Measurements from ENCODE around the gene DUSP12.
"Not testable (repeated sequence)": the region's sequence is repeated elsewhere in the genome, so short reads cannot be mapped to it uniquely, and the experiment has no call there.

Gene DUSP12

GRCh38 chr1:161721738-161722343 lies 27.7 kb upstream of the DUSP12 start:
- DNase-seq: peak; percentile 51 to 70

DNA sequence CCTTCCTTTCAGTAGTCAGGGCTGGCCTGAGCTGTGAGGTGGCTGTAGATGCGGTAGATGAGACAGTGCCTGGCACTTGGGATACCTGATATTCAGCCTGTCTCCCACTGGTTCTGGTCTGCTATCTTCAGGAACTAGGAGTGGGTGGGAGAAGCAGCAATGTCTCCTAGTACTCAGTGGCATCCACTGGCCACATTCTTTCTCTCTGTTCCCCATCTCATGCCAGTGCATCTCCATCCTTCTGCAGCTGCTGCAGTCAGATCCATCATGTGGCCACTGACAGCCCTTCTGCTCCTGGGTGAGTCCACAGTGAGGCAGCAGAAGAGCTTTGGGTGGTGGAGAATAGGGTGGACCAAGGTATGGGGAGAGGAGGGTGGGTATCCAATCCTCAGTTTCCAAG lies 27.2 kb upstream of the DUSP12 start:
- TF ChIP-seq GATA1 (IDR thresholded peaks at IDR 0.05; ENCODE audit: low read depth, low read length) (no peak), POLR2A (IDR thresholded peaks at IDR 0.05; ENCODE audit: low read length) (no peak)
- DNase-seq: no peak

More at GRCh38 chr1:161721738-161722343, 27.7 kb upstream of the DUSP12 start:
- TF ChIP-seq GATA1 (IDR thresholded peaks at IDR 0.05; ENCODE audit: low read depth, low read length) (no peak), POLR2A (IDR thresholded peaks at IDR 0.05; ENCODE audit: low read length) (no peak)

DNA sequence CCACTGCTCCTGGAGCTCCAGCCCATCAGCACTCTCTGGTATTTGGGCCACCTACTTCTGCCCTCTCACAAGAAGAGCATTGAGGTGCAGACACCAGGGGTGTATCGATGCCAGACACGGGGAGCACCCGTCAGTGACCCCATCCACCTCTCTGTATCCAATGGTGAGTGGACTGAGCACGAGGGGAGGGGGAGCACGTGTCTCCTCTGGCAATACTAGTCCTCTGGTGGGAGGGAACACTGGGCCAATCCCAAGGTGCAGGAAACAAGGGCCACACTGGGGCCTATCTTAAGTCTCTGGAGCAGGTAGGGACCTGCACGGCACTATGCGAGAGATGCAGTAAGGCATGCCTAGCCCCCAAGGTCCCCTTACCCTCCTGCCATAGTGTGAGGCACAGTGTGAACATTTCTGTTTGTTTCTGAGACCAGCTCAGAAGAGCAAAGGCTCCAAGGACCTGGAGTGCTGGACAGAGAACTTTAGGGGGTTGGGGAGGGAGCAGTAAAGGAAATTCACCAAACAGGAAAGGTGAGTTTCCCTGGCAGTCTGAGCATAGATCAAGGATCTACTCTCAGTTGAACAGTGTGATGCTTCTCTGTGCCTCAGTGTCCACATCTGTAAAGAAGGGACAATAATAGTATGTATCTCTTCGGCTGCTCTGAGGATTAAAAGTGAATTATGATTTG lies 26.0 kb upstream of the DUSP12 start:
- TF ChIP-seq POLR2A (IDR thresholded peaks at IDR 0.05; ENCODE audit: low read length): no peak
- no peak for TF ChIP-seq GATA1 (IDR thresholded peaks at IDR 0.05; ENCODE audit: low read depth, low read length)
- no peak for DNase-seq

DNA sequence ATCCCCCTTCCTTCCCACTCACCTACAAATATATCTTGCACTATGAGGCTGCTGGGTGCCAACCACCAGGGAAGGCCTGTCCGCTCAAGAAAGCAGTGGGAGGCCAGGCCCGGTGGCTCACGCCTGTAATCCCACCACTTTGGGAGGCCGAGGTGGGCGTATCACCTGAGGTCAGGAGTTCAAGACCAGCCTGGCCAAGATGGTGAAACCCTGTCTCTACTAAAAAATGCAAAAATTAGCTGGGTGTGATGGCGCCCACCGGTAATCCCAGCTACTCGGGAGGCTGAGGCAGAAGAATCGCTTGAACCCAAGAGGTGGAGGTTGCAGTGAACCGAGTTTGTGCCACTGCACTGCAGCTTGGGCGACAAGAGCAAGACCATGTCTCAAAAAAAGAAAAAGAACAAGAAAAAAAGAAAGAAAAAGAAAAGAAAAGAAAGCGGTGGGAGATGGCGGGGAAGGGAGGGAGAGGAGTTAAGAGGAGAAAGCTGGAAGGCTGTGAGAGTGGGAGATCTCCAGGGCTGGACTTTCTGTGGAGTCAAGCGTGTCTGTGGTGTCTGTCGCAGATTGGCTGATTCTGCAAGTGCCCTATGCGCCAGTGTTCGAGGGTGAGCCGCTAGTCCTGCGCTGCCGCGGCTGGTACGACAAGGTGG lies 24.2 kb upstream of the DUSP12 start:
- not testable (repeated sequence) for DNase-seq

GRCh38 chr1:161725908-161726472 lies 23.6 kb upstream of the DUSP12 start:
- TF ChIP-seq POLR2A (IDR thresholded peaks at IDR 0.05; ENCODE audit: low read length) (peak; percentile 33), GATA1 (IDR thresholded peaks at IDR 0.05; ENCODE audit: low read depth, low read length) (no peak)
- DNase-seq: peak; percentile 76 to 80

- peak; percentile 92 to 95 for DNase-seq
- TF ChIP-seq GATA1 (IDR thresholded peaks at IDR 0.05; ENCODE audit: low read depth, low read length) (no peak), POLR2A (IDR thresholded peaks at IDR 0.05; ENCODE audit: low read length) (peak; percentile 87)
Observed at GRCh38 chr1:161726473-161727255, 22.9 kb upstream of the DUSP12 start.

- peak; percentile 65 for TF ChIP-seq POLR2A (IDR thresholded peaks at IDR 0.05; ENCODE audit: low read length)
- TF ChIP-seq GATA1 (IDR thresholded peaks at IDR 0.05; ENCODE audit: low read depth, low read length): no peak
- DNase-seq: peak; percentile 55 to 66
Observed at GRCh38 chr1:161727256-161727924, 22.2 kb upstream of the DUSP12 start.

DNA sequence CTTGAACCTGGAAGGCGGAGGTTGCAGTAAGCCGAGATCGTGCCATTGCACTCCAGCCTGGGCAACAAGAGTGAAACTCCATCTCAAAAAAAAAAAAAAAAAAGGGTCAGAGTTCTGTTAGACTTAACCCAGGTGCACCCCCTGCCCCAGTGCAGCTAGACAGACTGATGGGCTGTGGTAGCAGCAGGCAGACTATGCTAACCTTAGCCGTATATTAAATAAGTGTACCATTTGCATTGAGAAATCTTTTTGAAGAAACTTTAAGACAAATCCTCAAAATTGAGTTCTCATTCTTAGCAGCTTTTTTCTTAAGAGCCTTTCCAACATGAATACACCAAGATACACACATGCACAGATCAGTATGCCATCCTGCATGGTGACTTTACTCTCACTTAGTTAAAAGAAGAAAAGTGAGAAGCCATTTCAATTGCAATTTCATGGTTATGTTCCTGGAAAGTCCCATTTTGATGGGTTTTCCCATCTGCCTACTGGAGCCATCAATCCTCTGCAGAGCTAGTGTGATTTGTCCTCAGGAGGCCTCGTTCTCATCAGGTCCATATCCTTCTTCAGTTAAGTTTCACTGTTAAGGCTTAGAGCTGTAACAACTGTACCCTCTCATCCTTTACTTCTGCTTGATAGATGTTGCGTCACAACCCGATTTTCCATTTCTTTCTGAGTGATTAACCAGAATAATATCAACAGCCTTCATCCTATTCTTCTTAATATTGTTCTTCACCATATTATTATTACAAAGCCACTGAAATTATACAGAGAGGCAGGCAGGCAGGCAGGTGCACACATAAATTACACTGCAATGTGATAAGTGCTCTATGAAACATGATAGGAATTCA lies 21.0 kb upstream of the DUSP12 start:
- TF ChIP-seq GATA1 (IDR thresholded peaks at IDR 0.05; ENCODE audit: low read depth, low read length): no peak
- no peak for TF ChIP-seq POLR2A (IDR thresholded peaks at IDR 0.05; ENCODE audit: low read length)
- no peak for DNase-seq

DNA sequence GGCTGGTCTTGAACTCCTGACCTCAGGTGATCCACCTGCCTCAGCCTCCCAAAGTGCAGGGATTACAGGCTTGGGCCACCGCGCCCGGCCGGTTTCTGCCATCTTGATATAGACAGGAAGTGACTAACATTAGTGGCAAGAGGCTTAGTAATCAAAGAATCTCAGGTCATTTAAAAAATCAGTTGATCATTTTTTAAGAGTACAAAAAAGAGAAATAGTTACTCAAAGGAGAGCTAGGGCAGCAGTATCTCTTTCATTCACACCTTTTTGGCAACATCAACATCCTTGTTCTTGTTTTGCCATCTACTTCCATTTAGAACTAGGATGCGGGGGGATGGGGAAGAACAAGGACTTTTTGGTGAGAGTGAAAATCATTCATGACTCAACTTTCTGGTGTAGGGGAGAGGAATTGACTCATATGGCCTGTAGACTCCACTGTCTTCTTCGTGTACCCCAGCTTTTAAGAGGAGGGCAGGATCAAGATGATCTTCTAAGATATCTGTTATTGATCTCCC lies 19.5 kb upstream of the DUSP12 start:
- TF ChIP-seq POLR2A (IDR thresholded peaks at IDR 0.05; ENCODE audit: low read length) (no peak), GATA1 (IDR thresholded peaks at IDR 0.05; ENCODE audit: low read depth, low read length) (no peak)
- DNase-seq: no peak

- TF ChIP-seq GATA1 (IDR thresholded peaks at IDR 0.05; ENCODE audit: low read depth, low read length) (no peak), POLR2A (IDR thresholded peaks at IDR 0.05; ENCODE audit: low read length) (no peak)
- DNase-seq: no peak
Observed at GRCh38 chr1:161731241-161731640, 18.3 kb upstream of the DUSP12 start.

DNA sequence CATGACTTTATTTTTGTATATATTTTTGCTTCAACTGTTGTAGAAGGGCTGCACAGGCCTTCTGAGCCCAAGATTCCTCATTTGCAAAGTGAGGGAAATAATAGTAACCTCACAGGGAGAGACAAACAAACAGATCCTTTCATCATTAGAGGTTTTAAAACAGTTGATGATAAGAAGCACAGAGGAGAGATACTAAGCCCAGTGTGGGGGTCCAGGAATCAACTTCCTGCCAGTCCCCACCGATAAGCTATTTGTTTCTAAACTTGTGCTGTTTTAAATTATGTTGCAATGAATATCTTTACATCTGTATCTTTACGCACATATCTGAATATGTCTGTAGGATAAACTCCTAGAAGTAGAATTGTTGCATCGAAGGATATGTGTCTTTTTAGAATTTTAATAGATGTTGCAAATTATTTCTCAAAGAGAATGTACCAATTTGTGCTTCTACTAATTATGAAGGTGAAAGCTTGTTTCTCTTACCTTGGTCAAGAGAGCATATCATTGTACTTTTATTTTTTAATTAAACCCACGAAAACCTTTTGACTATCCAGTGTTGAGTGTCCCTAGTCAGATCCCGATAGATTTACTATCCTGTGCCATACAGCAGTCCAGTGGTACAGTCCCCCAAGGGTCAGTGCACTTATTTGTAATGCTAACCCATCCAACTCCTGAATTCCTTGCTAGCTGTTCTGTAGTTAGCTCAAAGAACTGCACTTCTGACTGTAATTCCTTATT lies 17.4 kb upstream of the DUSP12 start:
- TF ChIP-seq GATA1 (IDR thresholded peaks at IDR 0.05; ENCODE audit: low read depth, low read length) (no peak), POLR2A (IDR thresholded peaks at IDR 0.05; ENCODE audit: low read length) (no peak)
- no peak for DNase-seq

DNA sequence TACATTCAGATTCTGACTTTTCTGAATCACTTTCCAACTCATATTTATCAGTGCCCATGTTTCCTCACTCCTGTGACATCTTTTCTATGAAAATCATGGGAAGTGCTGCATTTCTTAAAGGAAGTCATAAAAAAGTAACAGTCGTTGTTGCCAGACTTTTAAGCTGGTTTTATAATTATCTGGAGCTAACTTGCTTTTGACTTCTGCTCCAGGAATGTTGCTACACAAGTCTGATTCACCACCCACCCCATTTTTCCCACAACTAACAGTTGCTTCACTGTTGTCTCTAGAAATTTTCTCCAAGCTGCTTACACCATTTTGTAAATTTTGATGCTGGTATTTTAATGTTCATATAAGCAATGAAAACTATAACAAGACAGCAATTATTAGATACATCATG lies 16.1 kb upstream of the DUSP12 start:
- no peak for TF ChIP-seq POLR2A (IDR thresholded peaks at IDR 0.05; ENCODE audit: low read length)
- no peak for TF ChIP-seq GATA1 (IDR thresholded peaks at IDR 0.05; ENCODE audit: low read depth, low read length)
- no peak for DNase-seq
